ENCODE data around the gene VAT1L.
"Not testable (repeated sequence)": the region's sequence is repeated elsewhere in the genome, so short reads cannot be mapped to it uniquely, and the experiment has no call there.

The VAT1L gene

GRCh38 chr16:77947590-77947989 is 159.2 kb downstream of the VAT1L start:
- peaks cover 19% of the 10 kb centered on the region for H3K4me1 ChIP-seq (ENCODE audit: control insufficient read depth, low read depth, low read length)
- H3K9ac ChIP-seq (ENCODE audit: low read length); H3K27ac ChIP-seq (ENCODE audit: low read length); H3K27me3 ChIP-seq (ENCODE audit: control insufficient read depth, insufficient read depth, low read length); H3K9me3 ChIP-seq (ENCODE audit: control insufficient read depth, low read depth, low read length); H3K4me3 ChIP-seq (ENCODE audit: low read length); H3K36me3 ChIP-seq (ENCODE audit: control insufficient read depth, low read depth, low read length): not testable (repeated sequence)

- H3K9me3 ChIP-seq (ENCODE audit: control insufficient read depth, low read depth, low read length) = no peaks in the 10 kb centered on the region
Observed at GRCh38 chr16:77948835-77949234, 160.5 kb downstream of the VAT1L start.

GRCh38 chr16:77949445-77949844 is 161.1 kb downstream of the VAT1L start:
- Histone ChIP-seq H3K9ac (ENCODE audit: low read length) (no peak overlapping the region), H3K27ac (ENCODE audit: low read length) (no peak overlapping the region), H3K9me3 (ENCODE audit: control insufficient read depth, low read depth, low read length) (no peaks in the 10 kb centered on the region), H3K36me3 (ENCODE audit: control insufficient read depth, low read depth, low read length) (no peaks in the 10 kb centered on the region), H3K4me3 (ENCODE audit: low read length) (no peak overlapping the region), H3K27me3 (ENCODE audit: control insufficient read depth, insufficient read depth, low read length) (no peaks in the 10 kb centered on the region), H3K4me1 (ENCODE audit: control insufficient read depth, low read depth, low read length) (peaks cover 19% of the 10 kb centered on the region)

More at GRCh38 chr16:77948835-77949234, 160.5 kb downstream of the VAT1L start:
- peaks cover 19% of the 10 kb centered on the region for H3K4me1 ChIP-seq (ENCODE audit: control insufficient read depth, low read depth, low read length)
- H3K27ac ChIP-seq (ENCODE audit: low read length) = no peak overlapping the region
- no peaks in the 10 kb centered on the region for H3K36me3 ChIP-seq (ENCODE audit: control insufficient read depth, low read depth, low read length)
- no peaks in the 10 kb centered on the region for H3K27me3 ChIP-seq (ENCODE audit: control insufficient read depth, insufficient read depth, low read length)
- no peak overlapping the region for H3K4me3 ChIP-seq (ENCODE audit: low read length)
- no peak overlapping the region for H3K9ac ChIP-seq (ENCODE audit: low read length)

GRCh38 chr16:77951788-77952187 is 163.4 kb downstream of the VAT1L start:
- Histone ChIP-seq H3K27me3 (ENCODE audit: control insufficient read depth, insufficient read depth, low read length) (no peaks in the 10 kb centered on the region), H3K4me3 (ENCODE audit: low read length) (no peak overlapping the region), H3K27ac (ENCODE audit: low read length) (no peak overlapping the region), H3K4me1 (ENCODE audit: control insufficient read depth, low read depth, low read length) (peaks cover 19% of the 10 kb centered on the region), H3K9ac (ENCODE audit: low read length) (no peak overlapping the region), H3K9me3 (ENCODE audit: control insufficient read depth, low read depth, low read length) (no peaks in the 10 kb centered on the region), H3K36me3 (ENCODE audit: control insufficient read depth, low read depth, low read length) (no peaks in the 10 kb centered on the region)

GRCh38 chr16:77955127-77955526 is 166.8 kb downstream of the VAT1L start:
- Histone ChIP-seq H3K4me3 (ENCODE audit: low read length) (no peak overlapping the region), H3K4me1 (ENCODE audit: control insufficient read depth, low read depth, low read length) (peaks cover 10% of the 10 kb centered on the region), H3K9ac (ENCODE audit: low read length) (no peak overlapping the region), H3K36me3 (ENCODE audit: control insufficient read depth, low read depth, low read length) (no peaks in the 10 kb centered on the region), H3K27ac (ENCODE audit: low read length) (no peak overlapping the region), H3K27me3 (ENCODE audit: control insufficient read depth, insufficient read depth, low read length) (no peaks in the 10 kb centered on the region), H3K9me3 (ENCODE audit: control insufficient read depth, low read depth, low read length) (no peaks in the 10 kb centered on the region)

- no peak overlapping the region for H3K27ac ChIP-seq (ENCODE audit: low read length)
- no peaks in the 10 kb centered on the region for H3K9me3 ChIP-seq (ENCODE audit: control insufficient read depth, low read depth, low read length)
- no peaks in the 10 kb centered on the region for H3K36me3 ChIP-seq (ENCODE audit: control insufficient read depth, low read depth, low read length)
- no peaks in the 10 kb centered on the region for H3K27me3 ChIP-seq (ENCODE audit: control insufficient read depth, insufficient read depth, low read length)
- no peak overlapping the region for H3K4me3 ChIP-seq (ENCODE audit: low read length)
- H3K4me1 ChIP-seq (ENCODE audit: control insufficient read depth, low read depth, low read length) = peaks cover 10% of the 10 kb centered on the region
- no peak overlapping the region for H3K9ac ChIP-seq (ENCODE audit: low read length)
Observed at GRCh38 chr16:77956231-77956630, 167.9 kb downstream of the VAT1L start.

GRCh38 chr16:77960766-77961165 is 172.4 kb downstream of the VAT1L start:
- Histone ChIP-seq H3K27me3 (ENCODE audit: control insufficient read depth, insufficient read depth, low read length) (no peaks in the 10 kb centered on the region), H3K27ac (ENCODE audit: low read length) (no peak overlapping the region), H3K4me1 (ENCODE audit: control insufficient read depth, low read depth, low read length) (peaks cover 23% of the 10 kb centered on the region), H3K9ac (ENCODE audit: low read length) (no peak overlapping the region), H3K36me3 (ENCODE audit: control insufficient read depth, low read depth, low read length) (no peaks in the 10 kb centered on the region), H3K4me3 (ENCODE audit: low read length) (no peak overlapping the region), H3K9me3 (ENCODE audit: control insufficient read depth, low read depth, low read length) (no peaks in the 10 kb centered on the region)

- Histone ChIP-seq H3K27me3 (ENCODE audit: control insufficient read depth, insufficient read depth, low read length) (no peaks in the 10 kb centered on the region), H3K9ac (ENCODE audit: low read length) (no peak overlapping the region), H3K4me3 (ENCODE audit: low read length) (no peak overlapping the region), H3K27ac (ENCODE audit: low read length) (no peak overlapping the region), H3K9me3 (ENCODE audit: control insufficient read depth, low read depth, low read length) (no peaks in the 10 kb centered on the region), H3K4me1 (ENCODE audit: control insufficient read depth, low read depth, low read length) (peaks cover 32% of the 10 kb centered on the region), H3K36me3 (ENCODE audit: control insufficient read depth, low read depth, low read length) (no peaks in the 10 kb centered on the region)
Observed at GRCh38 chr16:77961814-77962213, 173.4 kb downstream of the VAT1L start.

- Histone ChIP-seq H3K27me3 (ENCODE audit: control insufficient read depth, insufficient read depth, low read length) (no peaks in the 10 kb centered on the region), H3K27ac (ENCODE audit: low read length) (no peak overlapping the region), H3K9ac (ENCODE audit: low read length) (no peak overlapping the region), H3K4me3 (ENCODE audit: low read length) (no peak overlapping the region), H3K9me3 (ENCODE audit: control insufficient read depth, low read depth, low read length) (no peaks in the 10 kb centered on the region), H3K4me1 (ENCODE audit: control insufficient read depth, low read depth, low read length) (peaks cover 36% of the 10 kb centered on the region), H3K36me3 (ENCODE audit: control insufficient read depth, low read depth, low read length) (no peaks in the 10 kb centered on the region)
Observed at GRCh38 chr16:77962689-77963088, 174.3 kb downstream of the VAT1L start.

GRCh38 chr16:77963185-77964044 is 175.1 kb downstream of the VAT1L start:
- Histone ChIP-seq H3K9ac (ENCODE audit: low read length) (no peak overlapping the region), H3K4me3 (ENCODE audit: low read length) (no peak overlapping the region)

GRCh38 chr16:77965346-77965745 is 177.0 kb downstream of the VAT1L start:
- no peak overlapping the region for H3K4me3 ChIP-seq (ENCODE audit: low read length)
- H3K9me3 ChIP-seq (ENCODE audit: control insufficient read depth, low read depth, low read length) = no peaks in the 10 kb centered on the region
- H3K9ac ChIP-seq (ENCODE audit: low read length) = no peak overlapping the region
- no peaks in the 10 kb centered on the region for H3K36me3 ChIP-seq (ENCODE audit: control insufficient read depth, low read depth, low read length)
- H3K4me1 ChIP-seq (ENCODE audit: control insufficient read depth, low read depth, low read length) = peaks cover 45% of the 10 kb centered on the region
- H3K27ac ChIP-seq (ENCODE audit: low read length) = no peak overlapping the region
- H3K27me3 ChIP-seq (ENCODE audit: control insufficient read depth, insufficient read depth, low read length) = no peaks in the 10 kb centered on the region

More at GRCh38 chr16:77963185-77964044, 175.1 kb downstream of the VAT1L start:
- H3K4me1 ChIP-seq (ENCODE audit: control insufficient read depth, low read depth, low read length) = peaks cover 43% of the 10 kb centered on the region
- H3K27ac ChIP-seq (ENCODE audit: low read length) = peak overlapping the region; percentile 36
- no peaks in the 10 kb centered on the region for H3K36me3 ChIP-seq (ENCODE audit: control insufficient read depth, low read depth, low read length)
- no peaks in the 10 kb centered on the region for H3K9me3 ChIP-seq (ENCODE audit: control insufficient read depth, low read depth, low read length)
- no peaks in the 10 kb centered on the region for H3K27me3 ChIP-seq (ENCODE audit: control insufficient read depth, insufficient read depth, low read length)

Measured in iPS-18a (cell line).